T-helper 2 cell treated with Interferon-gamma antibody and Interleukin-4, amounts not matched to agents 100 ng/mL and 5 ng/mL, for 36 hours (primary cell): ENCODE measurements around the gene NPIPA2. TPM values are rescaled to one million over a fixed set of nuclear protein-coding genes. Genes with fewer than 3 reads are reported as not detected.

Experiments used
- total RNA-seq: library from RNA; stranded (reverse); gene quantifications from 2 replicates; pipeline ENCODE4 v1.2.3, GENCODE V29; 2022

Gene NPIPA2
- total RNA-seq, 1 donor from 2014 or later, result 7.7 TPM

Other genes with a start within 250 kb of the NPIPA2 start
- gene PARN, start 112.3 kb upstream of the NPIPA2 start, total RNA-seq, result 44.3 and 47.2 TPM in 2 replicates
- gene BFAR, start 109.6 kb upstream of the NPIPA2 start, total RNA-seq, result 54.1 and 60.2 TPM in 2 replicates
- not detected in 2 replicates for gene PLA2G10, start 48.2 kb upstream of the NPIPA2 start, total RNA-seq
- gene NPIPA3, start 39.1 kb upstream of the NPIPA2 start, total RNA-seq, result 2.5 and 2.9 TPM in 2 replicates
- gene NOMO1, start 91.2 kb downstream of the NPIPA2 start, total RNA-seq, result 60.7 and 65.0 TPM in 2 replicates
- 89.1 and 101 TPM in 2 replicates for gene NPIPA1, start 194.9 kb downstream of the NPIPA2 start, total RNA-seq
- 48.7 and 54.5 TPM in 2 replicates for gene PDXDC1, start 232.5 kb downstream of the NPIPA2 start, total RNA-seq